ENCODE measurements around the gene FAM53B.

DNA sequence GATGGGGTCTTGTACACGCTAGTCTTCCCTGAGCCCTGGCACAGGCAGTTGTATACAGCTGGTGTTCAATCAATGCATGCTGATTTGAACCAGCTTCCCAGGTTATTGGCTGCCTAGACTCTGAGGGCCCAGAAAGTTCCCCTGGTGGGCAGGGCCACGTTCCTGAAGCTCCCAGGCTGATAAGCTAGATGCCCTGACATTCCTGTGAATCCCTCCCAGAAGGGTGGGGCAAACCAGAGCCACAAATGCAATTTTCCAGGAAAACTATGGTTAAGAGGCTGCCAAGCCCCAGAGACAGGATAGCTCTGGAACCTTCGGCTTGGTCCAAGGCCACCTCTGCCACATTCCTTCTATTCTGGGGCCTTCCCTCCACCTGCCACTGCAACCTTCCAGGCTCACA, 78.2 kb downstream of the FAM53B start:
- no peak for TF ChIP-seq POLR2A (IDR thresholded peaks at IDR 0.05; ENCODE audit: low read length)
- TF ChIP-seq GATA1 (IDR thresholded peaks at IDR 0.05; ENCODE audit: low read depth, low read length), result no peak

Data from erythroblast (primary cell).